DMS53 treated with DMSO at 0.1 percent for 48 hours (cell line): ENCODE results near the gene SDR39U1.

Experiments
- DNase-seq: peaks from one replicate; lab custom pipeline; 2025; ENCODE audit not compliant: unreplicated experiment; lab: John Stamatoyannopoulos, UW

SDR39U1 gene

DNA sequence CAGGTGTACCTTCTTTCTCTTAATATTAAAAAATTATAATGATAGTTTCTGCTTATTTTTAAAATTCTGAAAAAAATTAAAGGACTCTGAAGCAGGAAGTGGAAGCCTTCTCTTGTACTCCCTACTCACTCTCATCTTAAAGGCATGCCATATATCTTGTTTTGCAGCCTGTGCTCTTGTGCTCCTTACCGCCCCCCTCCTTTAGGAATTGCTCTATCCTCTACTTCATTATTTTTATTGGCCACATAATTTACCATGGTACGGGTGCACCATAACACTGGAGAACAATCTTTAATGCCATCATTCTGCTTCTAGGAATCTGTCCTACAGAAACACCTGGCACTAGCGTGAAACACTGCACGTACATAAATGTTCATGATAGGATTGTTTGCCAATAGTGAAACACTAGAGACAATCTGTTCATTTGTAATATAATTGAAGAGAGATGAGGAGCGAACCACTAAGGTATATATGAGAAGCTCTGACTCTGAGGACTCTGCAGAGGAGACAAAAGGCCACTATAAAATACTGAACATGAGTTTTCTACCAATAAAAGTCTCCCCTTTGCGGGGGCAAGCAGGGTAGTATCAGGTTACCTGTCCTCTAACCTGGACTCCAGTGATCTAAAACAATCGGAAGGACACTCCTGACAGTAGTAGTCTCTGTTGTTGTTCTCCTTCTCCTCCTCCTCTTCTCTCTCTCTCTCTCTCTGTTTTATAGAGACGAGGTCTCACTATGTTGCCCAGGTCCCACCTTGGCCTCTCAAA is 50.1 kb downstream of the SDR39U1 start:
- DNase-seq, result peak; percentile 86

DNA sequence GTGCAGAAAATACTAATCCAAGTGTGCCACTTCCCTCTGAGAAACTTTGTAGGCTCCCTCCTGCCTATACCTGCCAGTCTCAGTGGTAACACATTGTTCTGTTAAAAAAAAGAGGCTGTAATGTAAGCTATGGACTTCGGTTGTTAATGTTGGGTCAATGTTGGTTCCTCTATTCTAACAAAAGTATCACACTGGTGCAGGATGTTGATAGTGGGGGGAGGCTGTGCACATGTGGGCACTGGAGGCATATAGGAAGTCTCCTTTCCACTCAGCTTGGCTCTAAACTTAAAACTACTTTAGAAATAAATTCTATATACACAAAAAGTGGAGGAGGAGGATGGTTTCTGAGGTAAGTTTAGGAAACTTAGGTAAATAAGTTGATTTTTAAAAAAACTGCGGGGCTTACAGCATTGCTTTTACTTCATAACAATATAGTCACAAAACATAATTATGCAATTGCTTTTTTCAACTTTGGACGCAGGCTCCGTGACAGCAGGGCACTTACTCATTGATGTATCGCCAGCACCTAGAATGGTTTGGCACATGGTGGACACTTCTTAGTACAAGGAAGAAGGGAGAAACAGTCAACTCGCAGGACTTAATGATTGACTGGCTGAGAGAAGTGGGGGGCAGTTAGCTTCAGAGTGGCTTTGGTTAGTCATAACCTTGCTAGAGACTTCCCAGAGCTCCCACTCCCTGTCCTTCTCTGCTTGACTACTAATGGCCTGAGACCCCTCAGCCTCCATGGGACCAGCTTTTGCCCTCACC is 51.7 kb downstream of the SDR39U1 start:
- no peak for DNase-seq
